Glutamatergic neuron (in vitro differentiated cells): Measurements from ENCODE around the gene SH3GL2. TPM values are rescaled to one million over a fixed set of nuclear protein-coding genes. Genes with fewer than 3 reads are reported as not detected.

Experiments
- DNase-seq: peaks from one replicate; pipeline ENCODE4 v3.0.0; 2022
- H3K27ac Mint-ChIP-seq: one replicate; pipeline ENCODE4 v1.8.0; 2020; ENCODE audit warnings: mild to moderate bottlenecking, mixed read lengths, inconsistent platforms; ENCODE audit not compliant: unreplicated experiment
- H3K27me3 Mint-ChIP-seq: one replicate; pipeline ENCODE4 v1.8.0; 2020; ENCODE audit warnings: mild to moderate bottlenecking, moderate library complexity, mixed read lengths, inconsistent platforms; ENCODE audit not compliant: unreplicated experiment
- H3K36me3 Mint-ChIP-seq: one replicate; pipeline ENCODE4 v1.8.0; 2020; ENCODE audit warnings: mild to moderate bottlenecking, mixed read lengths, inconsistent platforms; ENCODE audit not compliant: unreplicated experiment
- H3K4me1 Mint-ChIP-seq: one replicate; pipeline ENCODE4 v1.8.0; 2020; ENCODE audit warnings: mild to moderate bottlenecking, low read depth, mixed read lengths, inconsistent platforms; ENCODE audit not compliant: unreplicated experiment
- H3K4me3 Mint-ChIP-seq: one replicate; pipeline ENCODE4 v1.8.0; 2020; ENCODE audit warnings: mild to moderate bottlenecking, mixed read lengths, inconsistent platforms; ENCODE audit not compliant: unreplicated experiment
- H3K9me3 Mint-ChIP-seq: one replicate; pipeline ENCODE4 v1.8.0; 2020; ENCODE audit warnings: mild to moderate bottlenecking, moderate library complexity, mixed read lengths, inconsistent platforms; ENCODE audit not compliant: unreplicated experiment
- total RNA-seq: library from RNA; stranded (reverse); fragmentation: NEBNext Ultra II Directional; extraction: Animal tissue kit (Norgen Biotek cat#: 25700); gene quantifications from one replicate; pipeline ENCODE4 v1.2.1, GENCODE V29; 2021; ENCODE audit not compliant: unreplicated experiment
- TF ChIP-seq, protein P1 (sequence below): fragments of 200-600 bp; sonication (generic); IDR thresholded peaks from one replicate; pipeline ENCODE4 v1.5.0; 2021; ENCODE audit not compliant: partially characterized antibody, unreplicated experiment

Gene SH3GL2
- total RNA-seq, 1 donor from 2014 or later = 8.1 TPM

DNA sequence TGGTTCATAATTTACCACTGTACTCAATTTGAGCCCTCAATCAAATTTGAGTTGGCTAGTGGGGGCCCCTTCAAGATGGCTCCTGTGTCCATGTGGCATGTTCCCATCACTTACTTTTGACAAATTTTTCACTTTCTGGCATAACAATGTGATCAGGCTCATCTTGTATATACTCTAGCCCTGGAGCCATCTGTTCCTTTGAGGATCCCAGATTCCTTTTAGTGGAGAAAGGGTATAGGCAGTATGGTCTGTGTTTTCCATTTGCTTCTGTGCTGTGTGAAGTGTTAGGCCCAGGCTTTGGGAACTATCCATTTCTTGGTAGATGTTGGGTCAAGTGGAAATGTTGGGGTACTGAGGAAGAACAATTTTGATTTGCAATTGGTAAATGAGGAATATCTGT is 45.7 kb downstream of the SH3GL2 start:
- H3K36me3 Mint-ChIP-seq = no peaks in the 10 kb centered on the region
- H3K4me3 Mint-ChIP-seq = no peak overlapping the region
- DNase-seq = no peak
- peaks cover 33% of the 10 kb centered on the region for H3K4me1 Mint-ChIP-seq
- peak overlapping the region; percentile 28 for H3K27ac Mint-ChIP-seq
- peaks cover 2% of the 10 kb centered on the region for H3K27me3 Mint-ChIP-seq
- TF ChIP-seq, protein P1, sequence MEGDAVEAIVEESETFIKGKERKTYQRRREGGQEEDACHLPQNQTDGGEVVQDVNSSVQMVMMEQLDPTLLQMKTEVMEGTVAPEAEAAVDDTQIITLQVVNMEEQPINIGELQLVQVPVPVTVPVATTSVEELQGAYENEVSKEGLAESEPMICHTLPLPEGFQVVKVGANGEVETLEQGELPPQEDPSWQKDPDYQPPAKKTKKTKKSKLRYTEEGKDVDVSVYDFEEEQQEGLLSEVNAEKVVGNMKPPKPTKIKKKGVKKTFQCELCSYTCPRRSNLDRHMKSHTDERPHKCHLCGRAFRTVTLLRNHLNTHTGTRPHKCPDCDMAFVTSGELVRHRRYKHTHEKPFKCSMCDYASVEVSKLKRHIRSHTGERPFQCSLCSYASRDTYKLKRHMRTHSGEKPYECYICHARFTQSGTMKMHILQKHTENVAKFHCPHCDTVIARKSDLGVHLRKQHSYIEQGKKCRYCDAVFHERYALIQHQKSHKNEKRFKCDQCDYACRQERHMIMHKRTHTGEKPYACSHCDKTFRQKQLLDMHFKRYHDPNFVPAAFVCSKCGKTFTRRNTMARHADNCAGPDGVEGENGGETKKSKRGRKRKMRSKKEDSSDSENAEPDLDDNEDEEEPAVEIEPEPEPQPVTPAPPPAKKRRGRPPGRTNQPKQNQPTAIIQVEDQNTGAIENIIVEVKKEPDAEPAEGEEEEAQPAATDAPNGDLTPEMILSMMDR = no peak
- peaks cover 3% of the 10 kb centered on the region for H3K9me3 Mint-ChIP-seq

DNA sequence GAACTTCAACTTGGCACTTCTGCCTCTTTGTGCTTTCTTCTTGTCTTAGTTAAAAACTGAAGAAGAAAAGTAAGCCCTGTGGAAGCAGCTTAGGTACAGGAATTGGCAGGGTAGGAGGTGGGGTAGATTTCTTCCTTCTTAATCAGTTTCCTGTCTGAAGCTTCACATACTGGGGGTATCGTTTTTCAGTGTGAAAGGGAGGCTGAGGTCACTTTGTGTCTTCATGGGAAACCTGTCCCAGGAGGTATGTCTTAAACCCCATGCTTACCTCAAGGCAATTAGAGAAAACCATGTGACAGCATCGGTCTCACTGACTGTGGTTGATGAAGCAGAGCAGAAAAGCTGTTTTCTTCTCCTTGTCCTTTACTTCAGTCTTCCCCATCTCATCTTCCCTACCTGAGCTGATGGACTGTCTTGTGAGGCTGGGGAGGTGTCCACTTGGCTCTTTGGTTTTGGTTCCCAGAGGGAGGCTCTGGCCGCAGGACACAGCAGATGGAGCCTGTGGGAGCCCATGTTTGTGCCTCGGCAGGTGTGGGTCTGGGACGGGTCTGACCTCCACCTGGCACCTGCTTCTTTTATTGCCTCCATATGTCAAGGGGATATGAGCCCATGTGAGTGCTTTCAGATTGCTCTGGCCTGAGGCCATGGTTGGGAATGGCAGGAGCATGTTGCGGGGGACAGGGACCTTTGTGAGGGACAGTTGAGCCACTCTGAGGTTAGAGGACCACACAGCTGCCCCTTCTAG is 47.0 kb downstream of the SH3GL2 start:
- Mint-ChIP-seq H3K4me1 (peaks cover 33% of the 10 kb centered on the region), H3K27ac (peak overlapping the region; percentile 62)
- DNase-seq = no peak

DNA sequence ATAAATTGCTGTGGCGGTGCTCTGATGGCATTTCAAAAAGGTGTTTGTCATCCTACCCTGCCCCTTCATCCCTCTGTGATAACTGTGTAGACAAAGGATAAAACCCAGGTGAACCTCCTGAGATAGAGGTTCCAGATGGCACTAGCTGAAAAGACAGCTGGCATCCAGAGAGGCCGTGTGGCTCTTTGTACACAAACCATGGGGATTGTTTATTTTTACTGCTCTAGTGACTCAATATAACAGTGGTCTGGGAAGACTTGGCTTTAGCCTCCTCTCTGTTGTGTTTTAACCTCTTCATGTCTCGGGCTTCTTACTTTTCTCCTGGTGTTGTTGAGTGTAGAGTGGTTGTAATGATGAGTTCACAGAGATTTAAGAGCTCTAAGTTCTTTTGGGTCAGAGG is 48.8 kb downstream of the SH3GL2 start:
- Mint-ChIP-seq H3K4me3 (peak overlapping the region; percentile 1), H3K9me3 (peaks cover 3% of the 10 kb centered on the region), H3K27ac (peak overlapping the region; percentile 28), H3K4me1 (peaks cover 33% of the 10 kb centered on the region), H3K27me3 (no peaks in the 10 kb centered on the region), H3K36me3 (no peaks in the 10 kb centered on the region)
- DNase-seq = no peak
- TF ChIP-seq, protein P1 = no peak

More for the DNA sequence above, 47.0 kb downstream of the SH3GL2 start:
- Mint-ChIP-seq H3K4me3 (peak overlapping the region; percentile 14), H3K9me3 (peaks cover 3% of the 10 kb centered on the region), H3K27me3 (no peaks in the 10 kb centered on the region), H3K36me3 (no peaks in the 10 kb centered on the region)
- TF ChIP-seq, protein P1 = no peak

DNA sequence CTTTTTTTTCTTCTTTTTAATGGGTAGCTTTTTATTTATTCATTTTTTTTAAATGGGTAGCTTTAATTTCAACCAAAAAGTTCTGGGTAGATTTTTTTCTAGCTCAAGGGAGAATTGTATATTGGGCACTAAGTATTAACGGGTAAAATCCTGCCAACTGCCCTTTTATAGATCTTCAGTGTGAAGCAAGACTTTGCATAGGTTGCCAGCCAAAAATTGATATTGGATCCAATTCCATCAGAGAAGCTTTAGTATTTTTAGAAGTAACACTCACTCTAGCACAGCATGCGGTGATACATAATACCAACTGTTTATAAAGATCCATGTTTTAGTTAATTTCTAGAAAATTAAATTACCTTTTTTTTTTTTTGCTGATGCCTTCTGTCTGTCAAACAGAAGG is 49.8 kb downstream of the SH3GL2 start:
- DNase-seq = no peak
- peaks cover 33% of the 10 kb centered on the region for H3K4me1 Mint-ChIP-seq

DNA sequence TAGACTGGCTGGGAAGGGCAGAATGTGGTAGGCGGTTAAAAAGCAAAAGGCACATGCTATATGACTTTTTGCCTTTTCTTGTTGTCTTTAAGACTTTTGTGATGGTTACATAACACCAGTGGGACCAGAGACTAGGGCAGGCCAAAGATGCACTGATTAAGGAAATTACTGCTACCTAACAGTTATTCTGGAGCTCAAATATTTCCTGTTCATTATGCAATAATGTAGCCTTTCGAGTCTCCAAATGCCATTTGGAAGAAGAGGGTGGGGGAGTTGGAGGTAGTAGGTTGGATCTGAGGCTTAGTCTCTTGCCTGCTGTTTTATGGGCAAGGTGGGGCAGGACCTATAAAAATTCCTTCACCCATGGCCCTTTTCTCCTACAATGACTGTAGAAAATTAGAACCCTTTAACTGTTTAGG is 51.7 kb downstream of the SH3GL2 start:
- no peaks in the 10 kb centered on the region for H3K36me3 Mint-ChIP-seq
- H3K4me1 Mint-ChIP-seq = peaks cover 21% of the 10 kb centered on the region
- H3K9me3 Mint-ChIP-seq = peaks cover 3% of the 10 kb centered on the region
- TF ChIP-seq, protein P1 = no peak
- no peaks in the 10 kb centered on the region for H3K27me3 Mint-ChIP-seq
- DNase-seq = no peak
- peak overlapping the region; percentile 2 for H3K27ac Mint-ChIP-seq
- no peak overlapping the region for H3K4me3 Mint-ChIP-seq

More for the DNA sequence above, 49.8 kb downstream of the SH3GL2 start:
- Mint-ChIP-seq H3K9me3 (peaks cover 3% of the 10 kb centered on the region), H3K36me3 (no peaks in the 10 kb centered on the region), H3K4me3 (no peak overlapping the region), H3K27ac (no peak overlapping the region), H3K27me3 (no peaks in the 10 kb centered on the region)
- TF ChIP-seq, protein P1 = no peak
